GM19238 (cell line): ENCODE results near the gene RHOXF1.
"Not testable (repeated sequence)": the region's sequence is repeated elsewhere in the genome, so short reads cannot be mapped to it uniquely, and the experiment has no call there.

Experiments
- DNase-seq: peaks from one replicate; pipeline ENCODE4 v3.0.0; 2011; ENCODE audit warnings: low spot score; ENCODE audit not compliant: insufficient read length

Gene RHOXF1

GRCh38 chrX:120115438-120115963 lies at the start of gene RHOXF1:
TSS of gene RHOXF1 (minus strand) at chrX:120115913. CDS start at chrX:120115862, 51 bp downstream.
- DNase-seq, result no peak

- DNase-seq, result not testable (repeated sequence)
Measured at GRCh38 chrX:120159086-120159485, 43.4 kb upstream of the RHOXF1 start.

GRCh38 chrX:120158313-120158712 lies 42.6 kb upstream of the RHOXF1 start, which contains the start of gene RHOXF2:
TSS of gene RHOXF2 (plus strand) at chrX:120158613. CDS start at chrX:120158751, 138 bp downstream.
- DNase-seq, result not testable (repeated sequence)

- not testable (repeated sequence) for DNase-seq
Measured at GRCh38 chrX:120150109-120150744, 34.5 kb upstream of the RHOXF1 start.

- DNase-seq, result no peak
Measured at GRCh38 chrX:120147537-120147936, 31.8 kb upstream of the RHOXF1 start.

- DNase-seq, result not testable (repeated sequence)
Measured at GRCh38 chrX:120146323-120146722, 30.6 kb upstream of the RHOXF1 start.

- no peak for DNase-seq
Measured at GRCh38 chrX:120145295-120145925, 29.7 kb upstream of the RHOXF1 start.

GRCh38 chrX:120144178-120144844 lies 28.6 kb upstream of the RHOXF1 start:
- DNase-seq, result no peak

GRCh38 chrX:120140293-120140981 lies 24.7 kb upstream of the RHOXF1 start:
- DNase-seq, result no peak

GRCh38 chrX:120137439-120137838 lies 21.7 kb upstream of the RHOXF1 start:
- no peak for DNase-seq

GRCh38 chrX:120136840-120137239 lies 21.1 kb upstream of the RHOXF1 start:
- DNase-seq, result no peak

GRCh38 chrX:120136128-120136527 lies 20.4 kb upstream of the RHOXF1 start:
- DNase-seq, result no peak

- not testable (repeated sequence) for DNase-seq
Measured at GRCh38 chrX:120128306-120128846, 12.7 kb upstream of the RHOXF1 start.

- no peak for DNase-seq
Measured at GRCh38 chrX:120125444-120125843, 9.7 kb upstream of the RHOXF1 start.

- no peak for DNase-seq
Measured at GRCh38 chrX:120120223-120120622, 4.5 kb upstream of the RHOXF1 start.

- DNase-seq, result no peak
Measured at GRCh38 chrX:120111611-120112010, 4.1 kb downstream of the RHOXF1 start.

- no peak for DNase-seq
Measured at GRCh38 chrX:120109378-120109777, 6.3 kb downstream of the RHOXF1 start.

GRCh38 chrX:120104707-120105106 lies 11.0 kb downstream of the RHOXF1 start:
- DNase-seq, result not testable (repeated sequence)

- not testable (repeated sequence) for DNase-seq
Measured at GRCh38 chrX:120101057-120101456, 14.7 kb downstream of the RHOXF1 start.

GRCh38 chrX:120090208-120090607 lies 25.5 kb downstream of the RHOXF1 start:
- no peak for DNase-seq
